Retina (tissue), 1 donor: Measurements from ENCODE around the gene TMEM131L.
"Not testable (repeated sequence)": the region's sequence is repeated elsewhere in the genome, so short reads cannot be mapped to it uniquely, and the experiment has no call there.

ENCODE experiments used
- DNase-seq: peaks from one replicate; pipeline ENCODE4 v3.0.0-alpha.2; 2016

The TMEM131L gene

GRCh38 chr4:153661908-153662307 is 195.7 kb downstream of the TMEM131L start:
- DNase-seq: no peak

- no peak for DNase-seq
Measured at GRCh38 chr4:153663667-153664066, 197.5 kb downstream of the TMEM131L start.

GRCh38 chr4:153666505-153666904 is 200.3 kb downstream of the TMEM131L start:
- not testable (repeated sequence) for DNase-seq

GRCh38 chr4:153668647-153669046 is 202.5 kb downstream of the TMEM131L start:
- DNase-seq: no peak

GRCh38 chr4:153669838-153670237 is 203.7 kb downstream of the TMEM131L start:
- DNase-seq: no peak

GRCh38 chr4:153676486-153676885 is 210.3 kb downstream of the TMEM131L start:
- no peak for DNase-seq

GRCh38 chr4:153676984-153677383 is 210.8 kb downstream of the TMEM131L start:
- DNase-seq: no peak

GRCh38 chr4:153679486-153679885 is 213.3 kb downstream of the TMEM131L start:
- DNase-seq: no peak

GRCh38 chr4:153683763-153684181 is 217.6 kb downstream of the TMEM131L start:
- DNase-seq: peak; percentile 78

- DNase-seq: peak; percentile 69
Measured at GRCh38 chr4:153684182-153684970, 218.2 kb downstream of the TMEM131L start, which contains the start of gene TLR2. TSS of gene TLR2 (plus strand) at chr4:153684280. CDS start at chr4:153702908, 18,628 bp downstream.

GRCh38 chr4:153684971-153685371 is 218.8 kb downstream of the TMEM131L start:
- no peak for DNase-seq
